Measurements from ENCODE around the gene NELL1. TPM values are rescaled to one million over a fixed set of nuclear protein-coding genes. Genes with fewer than 3 reads are reported as not detected.

NELL1 gene
- total RNA-seq, 2 donors from 2014 or later, result not detected

- whole genome bisulfite sequencing, 2 donors, result 43 to 53% methylated on average over 2 of the region's 2 CpGs
- H3K4me3 ChIP-seq, result no peak overlapping the region
- no peaks in the 10 kb centered on the region for H3K4me1 ChIP-seq
- no peaks in the 10 kb centered on the region for H3K36me3 ChIP-seq (replicated peaks in 1 of 2; ENCODE audit: insufficient read depth in 1 of 2, low read depth in 2 of 2)
- DNase-seq, result no peak
- no peak for ATAC-seq
- H3K27ac ChIP-seq, result no peak overlapping the region
- H3K27me3 ChIP-seq, result no peaks in the 10 kb centered on the region
- intact Hi-C loops (cut with DNase I), result no loop called here
- no peaks in the 10 kb centered on the region for H3K9me3 ChIP-seq
- TF ChIP-seq CTCF (IDR thresholded peaks at IDR 0.05), result no peak
Observed at GRCh38 chr11:21350613-21351012, 681.2 kb downstream of the NELL1 start.

GRCh38 chr11:21353425-21353824, 684.0 kb downstream of the NELL1 start:
- H3K4me3 ChIP-seq, result no peak overlapping the region
- no peaks in the 10 kb centered on the region for H3K36me3 ChIP-seq (replicated peaks in 1 of 2; ENCODE audit: insufficient read depth in 1 of 2, low read depth in 2 of 2)
- DNase-seq (no peak), ATAC-seq (no peak)
- H3K27ac ChIP-seq, result no peak overlapping the region
- WGBS, 2 donors, result 39 to 44% methylated on average over 5 of the region's 5 CpGs
- TF ChIP-seq CTCF (IDR thresholded peaks at IDR 0.05), result no peak
- TF ChIP-seq POLR2A (IDR thresholded peaks at IDR 0.05), result no peak
- no peaks in the 10 kb centered on the region for H3K4me1 ChIP-seq
- intact Hi-C loops (cut with DNase I), result no loop called here
- H3K9me3 ChIP-seq, result no peaks in the 10 kb centered on the region
- H3K27me3 ChIP-seq, result no peaks in the 10 kb centered on the region

- DNase-seq (no peak), ATAC-seq (no peak)
- WGBS, 2 donors, result 36 to 47% methylated on average over 8 of the region's 8 CpGs
- no peaks in the 10 kb centered on the region for H3K27me3 ChIP-seq
- H3K9me3 ChIP-seq, result no peaks in the 10 kb centered on the region
- TF ChIP-seq POLR2A (IDR thresholded peaks at IDR 0.05) (no peak), CTCF (IDR thresholded peaks at IDR 0.05) (no peak)
- intact Hi-C loops (cut with DNase I), result no loop called here
- no peaks in the 10 kb centered on the region for H3K36me3 ChIP-seq (replicated peaks in 1 of 2; ENCODE audit: insufficient read depth in 1 of 2, low read depth in 2 of 2)
- H3K4me1 ChIP-seq, result no peaks in the 10 kb centered on the region
- H3K4me3 ChIP-seq, result no peak overlapping the region
- no peak overlapping the region for H3K27ac ChIP-seq
Observed at GRCh38 chr11:21364866-21365624, 695.7 kb downstream of the NELL1 start.

GRCh38 chr11:21369947-21370346, 700.6 kb downstream of the NELL1 start:
- no peaks in the 10 kb centered on the region for H3K9me3 ChIP-seq
- no peak for ATAC-seq
- 26 to 54% methylated on average over 1 of the region's 1 CpG for WGBS, 2 donors

More at GRCh38 chr11:21369947-21370346, 700.6 kb downstream of the NELL1 start:
- no peak for TF ChIP-seq POLR2A (IDR thresholded peaks at IDR 0.05)
- TF ChIP-seq CTCF (IDR thresholded peaks at IDR 0.05), result no peak
- no peaks in the 10 kb centered on the region for H3K27me3 ChIP-seq
- H3K4me1 ChIP-seq, result no peaks in the 10 kb centered on the region
- no peak overlapping the region for H3K4me3 ChIP-seq
- DNase-seq, result no peak
- no peak overlapping the region for H3K27ac ChIP-seq
- H3K36me3 ChIP-seq (replicated peaks in 1 of 2; ENCODE audit: insufficient read depth in 1 of 2, low read depth in 2 of 2), result no peaks in the 10 kb centered on the region
- intact Hi-C loops (cut with DNase I), result no loop called here

Measured in body of pancreas (tissue), 4 donors.